HepG2 (cell line): ENCODE data around the gene ZPBP.

ENCODE experiments used
- CTCF ChIP-seq: sonication (generic); formaldehyde crosslinking; IDR thresholded peaks from 2 replicates; pipeline ENCODE4 v1.5.0; 2020; ENCODE audit warnings: mild to moderate bottlenecking, missing genetic modification reagents, moderate library complexity
- ELK4 ChIP-seq: sonication (generic); formaldehyde crosslinking; IDR thresholded peaks from 2 replicates; pipeline ENCODE4 v1.9.0; 2021; ENCODE audit warnings: missing genetic modification reagents, borderline replicate concordance
- EP300 ChIP-seq, 3 experiments: sonication (generic) in 1 of 3; formaldehyde crosslinking in 1 of 3; IDR thresholded peaks; 2 replicates each; pipeline versions ENCODE4 v1.5.1 to v1.6.1; 2011 to 2020; ENCODE audit warnings: low read depth in 2 of 3, low read length in 2 of 3, borderline replicate concordance in 1 of 3, improper control_type of control experiment in 1 of 3, mild to moderate bottlenecking in 1 of 3, missing genetic modification reagents in 1 of 3, moderate library complexity in 1 of 3
- FOSL1 ChIP-seq: sonication (generic); formaldehyde crosslinking; IDR thresholded peaks from 2 replicates; pipeline ENCODE4 v1.9.0; 2021; ENCODE audit warnings: missing genetic modification reagents, borderline replicate concordance
- LBX2 ChIP-seq: sonication (generic); formaldehyde crosslinking; IDR thresholded peaks from 2 replicates; pipeline ENCODE4 v1.5.0; 2020; ENCODE audit warnings: missing genetic modification reagents, mild to moderate bottlenecking, borderline replicate concordance
- MYC ChIP-seq: sonication (generic); formaldehyde crosslinking; IDR thresholded peaks from 2 replicates; pipeline ENCODE4 v1.9.0; 2021; ENCODE audit warnings: missing genetic modification reagents, borderline replicate concordance
- NONO ChIP-seq, 2 experiments: fragments of 450-650 bp in 1 of 2; sonication (generic) in 1 of 2; formaldehyde crosslinking in 1 of 2; IDR thresholded peaks in 1 of 2; conservative IDR thresholded peaks in 1 of 2; 2 replicates each; pipeline versions ENCODE4 v1.6.1 to v1.8.0; 2017 to 2022; ENCODE audit warnings: mild to moderate bottlenecking in 1 of 2, missing genetic modification reagents in 1 of 2, moderate library complexity in 1 of 2
- SIN3A ChIP-seq: IDR thresholded peaks from 2 replicates; pipeline ENCODE4 v1.6.1; 2011; ENCODE audit warnings: low read depth, mild to moderate bottlenecking, control low read depth, low read length, borderline replicate concordance
- SMAD1 ChIP-seq: sonication (generic); formaldehyde crosslinking; IDR thresholded peaks from 2 replicates; pipeline ENCODE4 v1.4.0; 2020; ENCODE audit warnings: missing genetic modification reagents, low read depth, mild to moderate bottlenecking, borderline replicate concordance
- TAF1 ChIP-seq: sonication (generic); formaldehyde crosslinking; IDR thresholded peaks from 2 replicates; pipeline ENCODE4 v1.4.0; 2020; ENCODE audit warnings: missing genetic modification reagents
- ZNF335 ChIP-seq: sonication (generic); formaldehyde crosslinking; IDR thresholded peaks from 2 replicates; pipeline ENCODE4 v1.4.0; 2020; ENCODE audit warnings: missing genetic modification reagents

- TF ChIP-seq EP300 (IDR thresholded peaks at IDR 0.05; ENCODE audit: low read depth in 2 of 2, low read length in 2 of 2) (no peak), EP300 (CRISPR knock-in tag; IDR thresholded peaks at IDR 0.05; ENCODE audit: borderline replicate concordance) (no peak), ZNF335 (CRISPR knock-in tag) (no peak), NONO (IDR thresholded peaks at IDR 0.05) (no peak), NONO (CRISPR knock-in tag; conservative IDR thresholded peaks at IDR 0.05) (no peak), SMAD1 (CRISPR knock-in tag) (no peak), FOSL1 (CRISPR knock-in tag) (no peak), TAF1 (CRISPR knock-in tag) (no peak), SIN3A (no peak), LBX2 (CRISPR knock-in tag) (no peak), MYC (CRISPR knock-in tag) (no peak), ELK4 (CRISPR knock-in tag) (no peak), CTCF (CRISPR knock-in tag) (no peak)
Measured at GRCh38 chr7:50022451-50022850, 70.6 kb downstream of the ZPBP start.
